GM12801 (cell line): Measurements from ENCODE around the gene DCTN2.

Experiments
- TF ChIP-seq, protein P1 (sequence below): IDR thresholded peaks from one replicate; pipeline ENCODE4 v1.5.1; 2011; ENCODE audit warnings: control low read depth; ENCODE audit not compliant: insufficient read length; ENCODE audit errors: extremely low read depth

The DCTN2 gene

DNA sequence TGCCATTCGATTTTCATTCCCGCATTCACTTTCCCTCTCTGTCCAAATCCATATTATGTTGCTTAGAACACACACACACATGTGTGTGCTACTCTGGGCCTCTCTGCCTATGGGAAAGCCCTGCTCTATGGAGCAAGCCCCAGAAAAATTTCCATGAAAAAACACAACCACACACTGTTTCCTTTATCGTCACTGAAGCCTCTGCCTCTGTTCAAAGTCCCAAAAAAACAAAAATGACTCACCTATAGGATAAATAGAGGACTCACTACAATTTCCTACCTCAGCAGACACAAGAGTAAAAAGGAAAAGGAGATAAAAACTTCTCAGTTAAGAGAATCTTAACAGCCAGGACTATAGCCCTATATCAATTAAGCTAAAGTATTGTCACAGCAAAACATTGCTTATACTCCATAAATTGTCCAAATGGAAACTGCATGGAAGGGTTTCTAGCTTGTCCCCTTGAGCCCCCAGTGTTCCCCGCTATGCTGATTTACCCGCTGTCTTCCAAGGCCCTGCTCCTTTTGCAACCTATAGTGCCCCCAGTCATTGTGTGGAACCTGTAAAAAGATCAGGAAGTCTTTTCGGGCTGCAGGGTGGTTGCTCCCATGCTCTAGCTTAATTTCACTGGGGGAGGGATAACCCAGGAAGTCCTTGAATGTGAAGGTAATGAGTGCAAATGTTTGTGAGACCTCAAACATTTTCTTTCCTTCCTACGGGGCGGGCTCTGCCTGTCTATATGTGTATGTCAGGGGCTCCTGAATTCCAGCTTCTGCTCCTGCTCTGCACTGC lies 32.9 kb upstream of the DCTN2 start:
- TF ChIP-seq, protein P1, sequence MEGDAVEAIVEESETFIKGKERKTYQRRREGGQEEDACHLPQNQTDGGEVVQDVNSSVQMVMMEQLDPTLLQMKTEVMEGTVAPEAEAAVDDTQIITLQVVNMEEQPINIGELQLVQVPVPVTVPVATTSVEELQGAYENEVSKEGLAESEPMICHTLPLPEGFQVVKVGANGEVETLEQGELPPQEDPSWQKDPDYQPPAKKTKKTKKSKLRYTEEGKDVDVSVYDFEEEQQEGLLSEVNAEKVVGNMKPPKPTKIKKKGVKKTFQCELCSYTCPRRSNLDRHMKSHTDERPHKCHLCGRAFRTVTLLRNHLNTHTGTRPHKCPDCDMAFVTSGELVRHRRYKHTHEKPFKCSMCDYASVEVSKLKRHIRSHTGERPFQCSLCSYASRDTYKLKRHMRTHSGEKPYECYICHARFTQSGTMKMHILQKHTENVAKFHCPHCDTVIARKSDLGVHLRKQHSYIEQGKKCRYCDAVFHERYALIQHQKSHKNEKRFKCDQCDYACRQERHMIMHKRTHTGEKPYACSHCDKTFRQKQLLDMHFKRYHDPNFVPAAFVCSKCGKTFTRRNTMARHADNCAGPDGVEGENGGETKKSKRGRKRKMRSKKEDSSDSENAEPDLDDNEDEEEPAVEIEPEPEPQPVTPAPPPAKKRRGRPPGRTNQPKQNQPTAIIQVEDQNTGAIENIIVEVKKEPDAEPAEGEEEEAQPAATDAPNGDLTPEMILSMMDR = no peak

- TF ChIP-seq, protein P1 = no peak
Observed at GRCh38 chr12:57579011-57579410, 32.0 kb upstream of the DCTN2 start.

- TF ChIP-seq, protein P1 = no peak
Observed at GRCh38 chr12:57577981-57578758, 31.2 kb upstream of the DCTN2 start.

DNA sequence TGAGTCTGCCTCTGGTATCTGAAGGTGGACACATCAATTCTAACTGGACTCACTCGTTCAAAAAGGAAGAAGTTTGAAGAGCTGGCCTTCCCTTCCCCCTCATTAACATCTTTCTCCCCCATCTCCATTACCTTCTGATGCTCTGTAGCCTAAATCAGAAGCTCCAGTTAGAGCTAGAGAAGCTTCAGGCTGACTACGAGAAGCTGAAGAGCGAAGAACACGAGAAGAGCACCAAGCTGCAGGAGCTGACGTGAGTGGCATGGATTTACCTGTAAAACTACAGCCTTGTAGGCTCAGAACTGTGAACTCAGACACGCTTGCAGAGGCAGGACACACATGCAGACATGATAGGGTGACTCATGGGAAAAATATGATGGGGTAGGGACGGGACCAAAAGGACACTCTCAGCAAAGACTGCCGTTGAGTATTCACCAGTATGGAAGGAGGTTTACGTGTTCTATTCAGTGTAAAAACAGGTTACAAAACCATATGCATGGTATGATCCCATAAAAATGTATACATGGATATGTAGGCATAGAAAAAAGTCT lies 29.7 kb upstream of the DCTN2 start:
- TF ChIP-seq, protein P1 = no peak

GRCh38 chr12:57575771-57576612 lies 29.0 kb upstream of the DCTN2 start:
- TF ChIP-seq, protein P1 = no peak

DNA sequence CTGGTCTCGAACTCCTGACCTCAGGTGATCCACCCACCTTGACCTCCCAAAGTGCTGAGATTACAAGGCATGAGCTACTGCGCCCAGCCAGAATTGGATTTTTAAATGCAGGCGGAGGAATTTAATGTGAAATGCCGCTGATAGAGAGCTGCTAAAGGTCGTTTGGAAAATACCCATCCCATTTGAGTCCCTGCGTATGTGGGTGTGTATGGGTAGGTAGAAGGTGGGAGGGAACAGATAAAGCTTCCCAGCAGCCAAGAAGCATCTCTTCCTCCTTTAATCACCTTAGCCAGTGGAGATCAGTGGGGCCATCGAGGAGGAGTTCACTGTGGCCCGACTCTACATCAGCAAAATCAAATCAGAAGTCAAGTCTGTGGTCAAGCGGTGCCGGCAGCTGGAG lies 27.8 kb upstream of the DCTN2 start:
- TF ChIP-seq, protein P1 = no peak
